ENCODE measurements around the gene PRR23A.
"Not testable (repeated sequence)": the region's sequence is repeated elsewhere in the genome, so short reads cannot be mapped to it uniquely, and the experiment has no call there.

PRR23A gene

DNA sequence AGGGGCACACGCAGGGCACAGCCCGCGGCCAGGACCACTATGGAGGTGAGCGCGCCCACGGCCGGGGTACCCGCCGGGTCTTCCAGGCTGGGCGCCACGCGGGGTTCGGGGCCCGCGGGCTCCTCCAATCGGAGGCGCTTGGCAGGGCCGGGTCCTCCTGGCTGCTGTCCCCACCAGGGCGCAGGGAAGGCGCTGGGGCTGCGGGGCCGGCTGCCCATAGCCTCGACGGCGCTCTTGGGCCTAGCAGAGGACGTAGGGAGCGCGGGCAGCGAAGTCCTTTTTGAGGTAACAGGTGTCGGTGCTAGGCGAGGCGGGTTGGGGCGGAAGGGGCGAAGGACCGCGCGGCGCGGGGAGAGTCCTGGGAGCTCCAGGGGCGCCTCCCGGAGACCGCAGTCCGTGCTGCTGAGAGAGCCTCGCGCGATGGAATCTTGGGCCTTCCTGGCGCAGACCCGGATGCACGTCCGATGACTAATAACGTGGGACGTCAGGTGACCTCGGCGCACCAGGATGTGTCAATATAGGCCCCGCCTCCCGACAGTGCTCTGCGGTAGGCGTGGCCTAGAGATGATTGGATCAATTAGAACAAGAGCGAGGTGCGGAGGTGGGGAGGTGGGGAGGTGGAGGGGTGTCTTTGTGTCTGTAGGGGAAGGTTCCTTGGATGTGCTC lies at the start of gene PRR23A:
TSS of gene PRR23A (minus strand) at position 218 of the 666 bp plus-strand sequence. CDS start at position 218, 0 bp downstream.
- DNase-seq, result no peak

DNA sequence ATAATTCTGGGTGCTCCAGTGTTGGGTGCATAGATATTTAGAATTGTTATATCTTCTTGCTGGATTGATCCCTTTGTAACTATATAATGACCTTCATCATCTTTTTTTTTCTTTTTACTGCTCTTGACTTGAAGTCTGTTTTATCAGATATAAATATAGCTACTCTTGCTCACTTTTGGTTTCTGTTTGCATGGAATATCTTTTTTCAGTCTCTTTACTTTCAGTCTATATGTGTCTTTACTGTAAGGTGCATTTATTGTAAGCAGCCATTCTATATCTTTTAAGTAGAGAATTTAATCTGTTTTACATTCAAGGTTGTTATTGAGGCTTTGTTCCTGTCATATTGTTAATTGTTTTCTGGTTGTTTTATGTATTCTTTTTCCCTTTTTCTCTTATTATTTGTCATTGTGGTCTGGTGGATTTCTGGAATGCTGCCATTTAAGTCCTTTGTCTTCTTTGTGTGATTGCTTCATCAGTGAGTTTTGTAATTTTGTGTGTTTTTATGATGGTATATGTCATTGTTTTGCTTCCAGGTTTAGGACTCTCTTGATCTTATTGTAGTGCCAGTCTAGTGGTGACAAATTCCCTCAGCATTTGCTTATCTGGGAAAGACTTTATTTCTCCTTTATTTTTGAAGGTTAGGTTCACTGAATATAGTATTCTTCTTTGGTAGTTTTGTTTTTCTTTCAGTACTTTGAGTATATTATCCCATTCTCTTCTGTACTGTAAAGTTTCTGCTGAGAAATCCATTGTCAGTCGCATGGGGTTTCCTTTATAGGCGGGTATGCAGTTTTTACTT lies 46.9 kb upstream of the PRR23A start:
- no peak for DNase-seq

DNA sequence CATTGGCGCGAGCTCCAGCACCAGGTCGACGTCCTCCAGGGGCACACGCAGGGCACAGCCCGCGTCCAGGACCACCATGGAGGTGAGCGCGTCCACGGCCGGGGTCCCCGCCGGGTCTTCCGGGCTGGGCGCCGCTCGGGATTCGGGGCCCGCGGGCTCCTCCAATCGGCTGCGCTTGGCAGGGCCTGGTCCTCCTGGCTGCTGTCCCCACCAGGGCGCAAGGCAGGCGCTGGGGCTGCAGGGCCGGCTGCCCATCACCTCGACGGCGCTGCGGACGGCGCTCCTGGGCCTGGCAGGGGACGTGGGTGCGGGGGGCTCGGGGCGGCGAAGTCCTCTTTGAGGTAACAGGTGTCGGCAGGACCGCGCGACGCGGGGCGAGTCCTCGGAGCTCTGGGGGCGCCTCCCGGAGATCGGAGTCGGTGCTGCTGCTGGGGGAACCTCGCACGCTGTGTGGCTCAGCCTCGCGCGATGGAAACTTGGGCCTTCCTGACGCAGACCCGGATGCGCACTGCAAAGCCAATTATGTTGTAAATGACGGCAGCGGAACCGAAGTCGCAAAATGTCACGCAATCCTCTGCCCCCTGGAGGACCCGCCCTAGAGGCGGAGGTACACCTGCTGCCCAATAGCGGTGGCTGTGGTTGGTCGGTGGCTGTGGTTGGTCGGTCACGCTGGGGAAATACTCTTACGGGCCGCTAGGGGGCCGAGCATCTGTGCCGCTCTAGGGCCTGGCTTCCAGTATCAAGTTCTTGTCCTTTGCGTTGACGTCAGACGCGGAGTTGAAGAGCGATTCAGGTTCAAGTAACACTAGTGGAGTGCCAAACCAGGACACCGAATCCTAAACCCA lies 38.5 kb upstream of the PRR23A start, which contains the start of gene PRR23C:
TSS of gene PRR23C (minus strand) at position 527 of the 845 bp plus-strand sequence. CDS start at position 255, 272 bp downstream.
- no peak for DNase-seq

DNA sequence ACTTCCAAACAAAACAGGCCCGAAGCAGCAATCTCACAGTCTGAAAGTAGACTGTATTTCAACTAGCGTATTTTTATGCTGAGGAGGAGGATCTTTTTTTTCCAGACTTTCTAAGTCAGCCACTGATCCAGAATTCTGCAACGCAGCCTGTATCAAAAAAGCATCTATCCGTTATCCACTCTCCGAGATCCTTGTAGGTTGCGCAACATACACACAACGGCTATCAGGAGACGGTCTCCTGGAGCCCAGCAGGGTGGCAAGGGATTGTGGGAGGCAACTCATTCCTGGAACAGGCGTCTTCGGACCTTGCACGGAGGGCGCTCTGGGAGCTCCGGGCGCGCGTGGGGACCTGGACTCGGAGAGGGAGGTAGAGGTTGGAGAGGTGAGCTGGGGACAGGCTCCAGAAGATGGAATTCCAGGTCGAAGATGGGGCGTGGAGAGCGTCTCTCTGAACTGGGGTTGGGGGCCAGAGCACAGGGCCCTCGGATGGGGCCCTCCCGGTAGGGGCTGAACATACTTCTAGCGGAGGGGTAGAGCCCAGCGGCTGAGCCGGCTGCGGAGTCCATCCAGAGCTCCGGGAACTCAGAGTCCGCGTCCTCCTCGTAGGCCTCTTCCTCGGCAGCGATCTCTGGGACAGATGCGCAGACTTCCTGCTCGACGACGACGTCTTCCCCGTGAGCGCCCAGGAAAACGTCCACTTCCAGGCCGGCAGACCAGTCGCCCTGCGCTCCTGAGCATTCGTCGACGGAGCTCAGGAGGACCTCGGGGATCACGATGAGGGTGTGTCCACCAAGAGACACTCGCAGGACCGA lies 37.7 kb upstream of the PRR23A start:
- DNase-seq, result no peak

DNA sequence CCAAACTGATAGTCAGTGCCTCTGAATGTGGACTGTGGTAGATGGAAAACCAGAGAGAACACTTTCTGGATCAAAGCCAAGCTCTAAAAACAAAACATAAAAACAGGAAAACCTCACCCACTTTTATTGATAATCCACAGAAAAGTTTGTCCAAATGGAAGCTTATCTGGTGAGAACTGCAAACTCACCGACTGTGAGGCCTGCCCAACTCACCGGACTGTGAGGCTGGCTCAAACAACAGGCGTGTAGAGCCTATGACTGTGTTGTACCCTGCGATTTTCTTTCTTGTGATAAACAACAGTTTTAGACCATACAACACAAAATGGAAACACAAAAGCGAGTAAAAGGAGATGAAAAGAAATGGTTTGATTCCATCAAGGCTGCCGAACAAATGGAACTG lies 31.4 kb upstream of the PRR23A start:
- DNase-seq, result no peak

DNA sequence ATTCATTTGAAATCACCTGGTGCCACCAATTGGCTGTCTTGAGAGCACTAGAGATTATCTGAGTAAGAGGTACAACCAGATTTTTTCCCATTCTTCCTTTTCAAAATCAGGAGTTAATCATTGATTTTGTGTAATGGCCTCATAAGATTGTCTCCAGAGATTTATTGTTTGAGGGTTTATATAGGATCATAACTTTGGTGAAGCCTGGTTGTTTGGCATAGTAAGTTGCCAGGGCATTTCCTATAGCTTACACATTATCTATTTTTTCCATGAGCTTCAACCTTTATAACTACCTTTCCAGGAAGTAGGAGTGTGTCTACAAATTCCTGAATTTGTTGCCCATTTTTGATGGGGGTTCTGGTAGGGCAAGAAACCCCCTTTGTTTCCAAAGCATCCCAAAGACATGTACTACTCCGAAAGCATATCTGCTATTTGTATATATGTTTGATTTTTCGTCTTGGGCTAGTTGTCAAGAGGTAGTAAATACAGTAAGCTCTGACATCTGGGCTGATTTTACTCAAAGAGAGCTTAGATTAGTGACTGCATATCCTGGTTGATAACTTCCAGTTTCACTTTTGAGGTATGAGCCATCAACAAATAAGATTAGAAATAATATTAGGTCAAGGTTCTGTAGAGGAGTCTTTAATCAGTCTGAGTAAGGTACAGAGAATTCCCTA lies 26.4 kb upstream of the PRR23A start:
- no peak for DNase-seq

DNA sequence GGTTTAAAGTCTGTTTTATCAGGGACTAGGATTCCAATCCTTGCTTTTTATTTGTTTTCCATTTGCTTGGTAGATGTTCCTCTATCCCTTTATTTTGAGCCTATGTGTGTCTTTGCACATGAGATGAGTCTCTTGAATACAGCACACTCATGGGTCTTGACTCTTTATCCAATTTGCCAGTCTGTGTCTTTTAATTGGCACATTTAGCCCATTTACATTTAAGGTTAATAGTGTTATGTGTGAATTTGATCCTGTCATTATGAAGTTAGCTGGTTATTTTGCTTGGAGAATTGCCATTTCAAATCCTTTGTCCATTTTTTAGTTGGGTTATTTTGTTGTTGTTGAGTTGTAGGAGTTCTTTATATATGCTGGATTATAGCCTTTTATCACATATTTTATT lies 24.5 kb upstream of the PRR23A start:
- not testable (repeated sequence) for DNase-seq

DNA sequence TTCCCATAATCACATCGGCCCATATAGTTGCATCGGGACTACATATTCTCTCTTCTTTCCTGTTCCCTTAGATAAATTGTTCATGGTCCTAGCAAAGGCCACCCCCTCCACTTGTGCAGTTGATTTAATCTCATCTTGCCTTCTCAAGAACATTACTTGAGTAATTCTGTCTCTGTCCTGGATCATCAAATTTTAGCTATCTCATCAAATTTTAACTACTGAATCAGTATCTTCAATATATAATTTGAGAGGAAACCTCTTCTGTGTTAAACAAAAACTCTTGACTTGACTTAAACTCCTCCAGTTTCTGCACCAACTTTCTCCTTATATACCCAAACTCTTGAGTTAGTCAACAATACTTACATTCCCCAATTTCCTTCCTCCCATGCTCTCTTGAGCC lies 18.9 kb upstream of the PRR23A start:
- no peak for DNase-seq

DNA sequence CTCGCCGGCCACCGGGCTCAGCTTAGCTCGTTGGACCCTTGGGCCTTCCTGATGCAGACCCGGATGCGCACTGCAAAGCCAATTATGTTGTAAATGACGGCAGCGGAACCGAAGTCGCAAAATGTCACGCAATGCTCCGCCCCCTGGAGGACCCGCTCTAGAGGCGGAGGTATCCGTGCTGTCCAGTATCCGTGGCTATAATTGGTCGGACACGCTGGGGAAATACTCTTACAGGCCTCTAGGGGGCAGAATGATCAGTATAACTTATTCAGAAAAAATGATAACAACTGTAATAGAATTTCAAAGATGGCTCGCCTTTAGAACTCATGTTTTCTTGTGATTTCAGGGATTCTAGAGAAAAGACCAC lies 14.8 kb upstream of the PRR23A start, which contains the start of gene PRR23B:
TSS of gene PRR23B (minus strand) at position 59 of the 367 bp plus-strand sequence. CDS start 265 bp downstream, outside the sequence.
- no peak for DNase-seq

DNA sequence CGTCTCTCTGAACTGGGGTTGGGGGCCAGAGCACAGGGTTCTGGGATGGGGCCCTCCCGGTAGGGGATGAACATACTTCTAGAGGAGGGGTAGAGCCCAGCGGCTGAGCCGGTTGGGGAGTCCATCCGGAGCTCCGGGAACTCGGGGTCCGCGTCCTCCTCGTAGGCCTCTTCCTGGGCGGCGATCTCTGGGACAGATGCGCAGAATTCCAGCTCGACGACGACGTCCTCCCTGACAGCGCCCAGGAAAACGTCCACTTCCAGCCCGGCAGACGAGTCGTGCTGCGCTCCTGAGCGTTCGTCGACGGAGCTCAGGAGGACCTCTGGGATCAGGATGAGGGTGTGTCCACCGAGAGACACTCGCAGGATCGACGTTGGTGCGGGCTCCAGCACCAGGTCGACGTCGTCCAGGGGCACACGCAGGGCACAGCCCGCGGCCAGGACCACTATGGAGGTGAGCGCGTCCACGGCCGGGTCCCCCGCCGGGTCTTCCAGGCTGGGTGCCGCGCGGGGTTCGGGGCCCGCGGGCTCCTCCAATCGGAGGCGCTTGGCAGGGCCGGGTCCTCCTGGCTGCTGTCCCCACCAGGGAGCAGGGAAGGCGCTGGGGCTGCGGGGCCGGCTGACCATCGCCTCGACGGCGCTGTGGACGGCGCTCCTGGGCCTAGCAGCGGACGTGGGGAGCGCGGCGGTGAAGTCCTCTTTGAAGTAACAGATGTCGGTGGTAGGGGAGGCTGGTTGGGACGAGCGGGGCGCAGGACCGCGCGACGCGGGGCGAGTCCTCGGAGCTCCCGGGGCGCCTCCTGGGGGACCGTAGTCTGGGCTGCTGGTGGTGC lies 14.2 kb upstream of the PRR23A start:
- no peak for DNase-seq

DNA sequence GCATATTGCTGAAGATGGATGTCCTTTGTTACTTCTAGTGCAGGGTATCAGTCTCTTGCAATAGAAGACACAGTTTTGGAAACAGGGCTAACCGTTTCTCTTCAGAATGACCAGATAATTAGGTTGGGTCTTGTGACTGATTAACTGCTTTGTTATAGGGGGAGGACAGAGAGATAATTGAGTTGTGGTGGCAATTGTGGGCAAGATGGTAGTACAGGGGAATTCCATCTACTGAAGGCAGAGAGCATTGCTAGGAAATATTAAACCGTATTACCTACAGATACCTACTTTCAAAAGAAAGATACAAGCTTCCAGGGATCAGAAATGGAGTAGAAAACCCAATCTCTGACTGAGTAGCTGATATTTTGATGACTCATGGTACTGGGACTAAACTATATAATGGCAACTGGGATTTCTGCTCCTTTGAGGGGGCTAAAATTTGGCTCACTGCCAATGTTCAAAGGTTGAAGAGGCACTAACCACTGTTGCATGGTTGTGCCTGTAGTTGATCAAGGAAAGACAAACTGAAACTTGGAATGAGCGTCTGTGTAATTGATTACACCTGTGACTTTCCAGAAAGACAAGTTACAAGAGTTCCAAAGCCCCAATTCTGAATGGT lies 10.5 kb upstream of the PRR23A start:
- no peak for DNase-seq

DNA sequence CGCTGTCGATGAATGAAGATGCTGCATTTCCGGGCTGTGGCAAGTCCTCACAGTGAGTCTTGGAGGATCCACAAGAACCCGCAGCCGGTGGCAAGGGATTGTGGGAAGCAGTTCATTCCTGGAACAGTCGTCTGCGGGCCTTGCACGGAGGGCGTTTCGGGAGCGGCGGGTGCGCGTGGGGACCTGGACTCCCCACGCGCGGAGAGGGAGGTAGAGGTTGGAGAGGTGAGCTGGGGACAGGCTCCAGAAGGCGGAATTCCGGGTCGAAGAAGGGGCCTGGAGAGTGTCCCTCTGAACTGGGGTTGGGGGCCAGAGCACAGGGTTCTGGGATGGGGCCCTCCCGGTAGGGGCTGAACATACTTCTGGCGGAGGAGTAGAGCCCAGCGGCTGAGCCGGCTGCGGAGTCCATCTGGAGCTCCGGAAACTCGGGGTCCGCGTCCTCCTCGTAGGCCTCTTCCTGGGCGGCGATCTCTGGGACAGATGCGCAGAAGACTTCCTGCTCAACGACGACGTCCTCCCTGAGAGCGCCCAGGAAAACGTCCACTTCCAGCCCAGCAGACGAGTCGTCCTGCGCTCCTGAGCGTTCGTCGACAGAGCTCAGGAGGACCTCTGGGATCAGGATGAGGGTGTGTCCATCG lies 593 bp downstream of the PRR23A start:
- no peak for DNase-seq

DNA sequence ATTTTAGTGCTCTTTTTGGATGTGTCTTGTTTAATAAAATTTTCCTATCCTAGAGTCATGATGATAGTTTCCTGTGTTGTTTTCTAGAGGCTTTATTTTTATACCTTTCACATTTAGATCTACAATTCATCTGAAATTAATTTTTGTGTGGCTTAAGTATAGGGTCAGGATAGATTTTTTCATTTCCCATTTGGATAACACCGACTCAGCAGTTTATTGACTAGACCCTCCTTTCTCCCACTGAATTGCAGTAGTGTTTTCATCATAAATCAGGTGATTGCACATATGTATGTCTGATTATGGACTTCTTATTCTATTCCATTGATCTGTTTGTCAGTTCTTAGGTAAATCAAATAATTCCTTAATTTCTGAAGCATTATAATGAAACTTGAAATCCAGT lies 10.4 kb downstream of the PRR23A start:
- no peak for DNase-seq

DNA sequence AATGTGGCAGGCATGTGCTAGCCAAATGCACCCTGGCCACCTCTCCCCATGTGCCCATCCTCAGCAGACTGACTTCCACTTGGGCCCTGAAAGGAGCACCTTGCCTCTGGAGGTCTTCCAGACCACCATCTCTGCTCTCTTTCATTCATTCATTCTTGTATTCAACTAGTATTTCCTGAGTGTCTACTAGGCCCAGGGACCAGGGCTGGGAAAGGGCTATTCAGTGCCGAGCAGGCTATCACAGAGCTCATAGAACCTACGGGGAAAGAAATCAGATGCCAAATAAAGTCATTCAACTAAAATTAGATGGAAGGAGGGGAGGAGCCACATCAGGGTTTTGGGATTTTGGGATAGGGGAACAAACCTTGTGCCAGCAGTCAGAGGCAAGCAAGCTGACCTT lies 18.9 kb downstream of the PRR23A start:
- no peak for DNase-seq

DNA sequence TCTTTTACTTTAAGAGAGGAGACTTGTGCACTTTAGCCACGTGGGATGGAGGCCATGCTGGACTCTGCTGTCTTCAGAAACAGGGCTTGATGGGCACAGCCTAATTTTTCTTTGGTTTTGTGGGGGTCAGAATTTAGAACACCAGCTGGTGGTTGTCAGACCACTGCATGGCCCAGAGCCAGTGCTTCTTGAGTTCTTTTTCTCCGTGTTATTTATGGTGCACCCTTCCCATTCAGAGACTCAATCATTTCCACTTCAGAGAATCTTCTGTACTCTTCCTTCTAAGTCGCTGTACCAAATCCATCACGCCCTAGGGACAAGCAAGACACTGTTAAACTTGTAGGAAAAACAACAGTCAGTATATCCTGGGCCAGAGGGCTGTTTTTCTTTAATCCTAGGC lies 20.1 kb downstream of the PRR23A start:
- DNase-seq, result no peak

DNA sequence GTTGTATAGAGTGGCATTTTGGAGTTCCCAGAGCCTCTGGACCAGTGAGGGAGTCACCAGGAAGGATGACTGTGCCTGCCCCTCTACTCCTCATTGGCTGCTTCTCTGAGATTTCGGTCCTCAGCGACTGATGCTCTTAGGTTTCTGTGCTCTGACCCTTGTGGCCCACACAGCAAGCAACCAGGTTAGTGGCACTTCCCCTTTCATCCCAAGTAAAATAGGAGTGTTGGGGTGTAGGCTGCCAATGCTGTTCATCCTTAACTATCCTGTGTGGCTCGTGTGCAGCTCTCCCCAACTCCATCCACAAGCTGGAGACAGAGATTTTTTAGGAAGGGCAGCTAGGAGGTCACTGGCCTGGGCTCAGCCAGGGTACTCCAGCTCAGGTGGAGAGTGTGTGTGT lies 21.3 kb downstream of the PRR23A start:
- no peak for DNase-seq

DNA sequence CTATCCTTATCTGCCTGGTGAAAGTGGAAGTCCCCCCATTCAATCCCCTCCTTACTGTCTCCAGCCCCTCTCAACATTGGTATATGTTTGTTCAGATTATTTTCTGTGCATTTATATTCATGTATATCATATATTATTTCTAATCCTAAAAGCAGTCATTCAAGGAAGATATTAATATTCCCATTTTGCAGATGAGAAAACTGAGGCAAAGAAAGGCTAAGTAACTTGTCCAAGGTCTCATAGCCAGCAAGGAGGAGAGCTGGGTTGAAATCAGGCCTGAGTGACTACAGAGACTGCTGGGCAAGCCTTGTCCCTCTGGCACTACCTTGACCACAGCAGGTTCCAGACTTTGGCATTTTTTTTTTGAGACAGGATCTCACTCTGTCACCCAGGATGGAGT lies 30.0 kb downstream of the PRR23A start:
- DNase-seq, result no peak

DNA sequence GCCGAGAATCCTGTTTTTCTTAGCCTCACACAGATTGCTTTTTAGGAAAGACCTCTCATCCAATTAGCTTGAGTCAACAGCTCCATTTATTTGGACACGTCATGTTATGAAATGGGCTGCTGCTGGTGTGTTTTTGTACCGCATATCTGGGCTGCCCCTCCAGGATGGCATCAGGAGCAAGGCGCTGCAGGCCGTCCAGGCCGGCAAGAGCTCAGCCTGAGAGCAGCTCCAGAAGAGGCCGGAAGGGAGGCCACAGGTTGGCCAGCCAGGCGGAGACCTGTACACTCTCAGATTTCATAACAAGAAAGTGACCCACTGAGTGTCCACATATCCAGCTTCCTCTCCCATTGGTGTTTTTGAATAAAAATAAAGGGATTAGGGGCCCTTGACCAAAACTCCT lies 30.7 kb downstream of the PRR23A start:
- DNase-seq, result no peak

DNA sequence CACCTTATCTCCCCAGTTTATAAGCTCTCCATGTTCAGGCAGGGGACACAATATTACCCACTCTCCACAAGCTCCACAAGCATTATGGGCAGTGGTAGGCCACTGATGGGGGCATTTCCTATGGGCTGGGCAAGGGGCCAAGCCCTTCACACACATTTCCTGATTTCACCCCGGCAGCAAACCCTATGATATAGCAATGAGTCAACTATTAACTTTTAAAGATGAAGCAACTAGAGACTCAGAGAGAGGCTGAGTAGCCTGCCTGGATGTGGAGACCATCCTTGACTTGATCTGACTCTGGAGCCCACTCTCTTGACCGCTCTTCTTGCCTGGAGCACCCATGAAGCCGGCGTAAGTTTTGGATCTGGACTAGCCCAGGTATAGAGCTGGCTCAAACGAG lies 31.6 kb downstream of the PRR23A start:
- DNase-seq, result no peak

DNA sequence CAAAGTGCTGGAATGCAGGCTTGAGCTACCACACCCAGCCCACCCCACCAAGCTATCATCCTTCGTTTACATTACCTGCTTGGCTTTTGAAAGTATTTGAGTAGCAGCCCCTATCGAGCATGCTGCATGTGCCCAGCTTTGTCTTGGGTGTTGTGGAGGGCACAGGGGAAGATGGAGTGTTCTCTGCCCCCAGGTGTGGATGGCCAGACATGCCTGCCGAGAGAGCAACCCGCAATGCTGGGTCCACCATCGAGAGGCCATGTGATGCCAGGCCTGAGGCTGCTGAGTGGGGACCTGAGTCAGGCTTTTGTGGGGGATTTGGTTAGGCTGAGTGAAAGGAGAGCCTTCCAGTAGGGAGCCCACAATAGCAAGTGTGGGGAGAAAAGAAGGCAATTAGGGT lies 33.1 kb downstream of the PRR23A start:
- DNase-seq, result no peak
